Measurements from ENCODE around the gene LRPAP1. TPM values are rescaled to one million over a fixed set of nuclear protein-coding genes. Genes with fewer than 3 reads are reported as not detected.

LRPAP1 gene
- total RNA-seq, 5 donors from 2014 or later (not counting 1 experiment from before 2014, with no cell fraction given), result 81.2 to 88.4 (median 81.9) TPM

GRCh38 chr4:3529363-3529762 is 2.9 kb downstream of the LRPAP1 start:
- H3K36me3 ChIP-seq (ENCODE audit: control insufficient read depth in 2 of 2, extremely low read depth in 1 of 2, insufficient read depth in 1 of 2, low read length in 1 of 2), result peaks cover 7 to 34% of the 10 kb centered on the region in 2 donors
- H3K4me3 ChIP-seq (ENCODE audit: control insufficient read depth in 1 of 2, extremely low read depth in 1 of 2, low read length in 1 of 2), result no peak overlapping the region
- CTCF ChIA-PET, result no interaction called here
- DNase-seq (peak in 2 of 35 experiments; percentile 4 to 18), ATAC-seq (replicated peaks in 1 of 4) (no peak)
- H3K27me3 ChIP-seq (replicated peaks in 1 of 2; ENCODE audit: control insufficient read depth in 2 of 2, extremely low read depth in 1 of 2, insufficient read depth in 2 of 2, low read length in 1 of 2), result no peaks in the 10 kb centered on the region
- H3K4me1 ChIP-seq (ENCODE audit: control insufficient read depth in 1 of 2, extremely low read depth in 1 of 2, insufficient read depth in 2 of 2, low read length in 2 of 2), result peaks cover 8 to 53% of the 10 kb centered on the region in 2 experiments
- POLR2A ChIA-PET, result no interaction called here
- WGBS (ENCODE audit: insufficient coverage), result 90% methylated on average over 10 of the region's 12 CpGs
- peaks cover 3% of the 10 kb centered on the region for H3K36me3 Mint-ChIP-seq
- peak overlapping the region in 1 of 3 donors; percentile 98 for H3K4me3 Mint-ChIP-seq
- H3K4me1 Mint-ChIP-seq, result peaks cover 44 to 51% (median 45%) of the 10 kb centered on the region in 3 donors
- no peak overlapping the region for H3K27ac ChIP-seq (ENCODE audit: low read length)
- no peaks in the 10 kb centered on the region for H3K27me3 Mint-ChIP-seq
- H3K27ac Mint-ChIP-seq, result no peak overlapping the region
- H3K9me3 ChIP-seq, result no peaks in the 10 kb centered on the region
- no peaks in the 10 kb centered on the region for H3K9me3 Mint-ChIP-seq

- Histone ChIP-seq H3K27me3 (replicated peaks in 1 of 2; ENCODE audit: control insufficient read depth in 2 of 2, extremely low read depth in 1 of 2, insufficient read depth in 2 of 2, low read length in 1 of 2) (no peaks in the 10 kb centered on the region), H3K27ac (ENCODE audit: low read length) (no peak overlapping the region), H3K4me3 (ENCODE audit: control insufficient read depth in 1 of 2, extremely low read depth in 1 of 2, low read length in 1 of 2) (no peak overlapping the region), H3K4me1 (ENCODE audit: control insufficient read depth in 1 of 2, extremely low read depth in 1 of 2, insufficient read depth in 2 of 2, low read length in 2 of 2) (peaks cover 8 to 53% of the 10 kb centered on the region in 2 experiments), H3K9me3 (no peaks in the 10 kb centered on the region), H3K36me3 (ENCODE audit: control insufficient read depth in 2 of 2, extremely low read depth in 1 of 2, insufficient read depth in 1 of 2, low read length in 1 of 2) (peaks cover 11 to 44% of the 10 kb centered on the region in 2 donors)
- WGBS (ENCODE audit: insufficient coverage), result 91% methylated on average over 23 of the region's 27 CpGs
- Mint-ChIP-seq H3K27ac (no peak overlapping the region), H3K4me1 (peaks cover 44 to 48% (median 44%) of the 10 kb centered on the region in 3 donors), H3K9me3 (no peaks in the 10 kb centered on the region), H3K27me3 (no peaks in the 10 kb centered on the region), H3K36me3 (peaks cover 3% of the 10 kb centered on the region), H3K4me3 (no peak overlapping the region)
- ATAC-seq (replicated peaks in 1 of 4) (no peak), DNase-seq (no peak)
- POLR2A ChIA-PET, result no interaction called here
- CTCF ChIA-PET, result no interaction called here
Measured at GRCh38 chr4:3527914-3528876, 4.0 kb downstream of the LRPAP1 start.

- POLR2A ChIA-PET, result no interaction called here
- Mint-ChIP-seq H3K4me3 (no peak overlapping the region), H3K27me3 (no peaks in the 10 kb centered on the region), H3K36me3 (peaks cover 3% of the 10 kb centered on the region), H3K9me3 (no peaks in the 10 kb centered on the region), H3K4me1 (peaks cover 41 to 45% (median 43%) of the 10 kb centered on the region in 3 donors), H3K27ac (no peak overlapping the region)
- 98% methylated on average over 13 of the region's 14 CpGs for WGBS (ENCODE audit: insufficient coverage)
- H3K36me3 ChIP-seq (ENCODE audit: control insufficient read depth in 2 of 2, extremely low read depth in 1 of 2, insufficient read depth in 1 of 2, low read length in 1 of 2), result peaks cover 11 to 51% of the 10 kb centered on the region in 2 donors
- no peak overlapping the region for H3K4me3 ChIP-seq (ENCODE audit: control insufficient read depth in 1 of 2, extremely low read depth in 1 of 2, low read length in 1 of 2)
- no peak overlapping the region for H3K27ac ChIP-seq (ENCODE audit: low read length)
- no peak for ATAC-seq (replicated peaks in 1 of 4)
- DNase-seq, result no peak
- CTCF ChIA-PET, result no interaction called here
- H3K9me3 ChIP-seq, result no peaks in the 10 kb centered on the region
- H3K4me1 ChIP-seq (ENCODE audit: control insufficient read depth in 1 of 2, extremely low read depth in 1 of 2, insufficient read depth in 2 of 2, low read length in 2 of 2), result peaks cover 8 to 45% of the 10 kb centered on the region in 2 experiments
- H3K27me3 ChIP-seq (replicated peaks in 1 of 2; ENCODE audit: control insufficient read depth in 2 of 2, extremely low read depth in 1 of 2, insufficient read depth in 2 of 2, low read length in 1 of 2), result no peaks in the 10 kb centered on the region
Measured at GRCh38 chr4:3527101-3527913, 4.9 kb downstream of the LRPAP1 start.

- H3K9me3 Mint-ChIP-seq, result no peaks in the 10 kb centered on the region
- ChIA-PET CTCF (no interaction called here), POLR2A (no interaction called here)
- peaks cover 6% of the 10 kb centered on the region for H3K36me3 Mint-ChIP-seq
- Histone ChIP-seq H3K27ac (ENCODE audit: low read length) (no peak overlapping the region), H3K4me3 (ENCODE audit: control insufficient read depth in 1 of 2, extremely low read depth in 1 of 2, low read length in 1 of 2) (no peak overlapping the region), H3K9me3 (no peaks in the 10 kb centered on the region), H3K36me3 (ENCODE audit: control insufficient read depth in 2 of 2, extremely low read depth in 1 of 2, insufficient read depth in 1 of 2, low read length in 1 of 2) (peaks cover 11 to 57% of the 10 kb centered on the region in 2 donors), H3K4me1 (ENCODE audit: control insufficient read depth in 1 of 2, extremely low read depth in 1 of 2, insufficient read depth in 2 of 2, low read length in 2 of 2) (peaks cover 5 to 41% of the 10 kb centered on the region in 2 experiments), H3K27me3 (replicated peaks in 1 of 2; ENCODE audit: control insufficient read depth in 2 of 2, extremely low read depth in 1 of 2, insufficient read depth in 2 of 2, low read length in 1 of 2) (no peaks in the 10 kb centered on the region)
- 94% methylated on average over 16 of the region's 19 CpGs for WGBS (ENCODE audit: insufficient coverage)
- ATAC-seq (replicated peaks in 1 of 4) (no peak), DNase-seq (no peak)
- no peak overlapping the region for H3K4me3 Mint-ChIP-seq
- H3K27ac Mint-ChIP-seq, result no peak overlapping the region
- peaks cover 34 to 40% (median 37%) of the 10 kb centered on the region in 3 donors for H3K4me1 Mint-ChIP-seq
- no peaks in the 10 kb centered on the region for H3K27me3 Mint-ChIP-seq
Measured at GRCh38 chr4:3526456-3526855, 5.8 kb downstream of the LRPAP1 start.

- H3K4me1 Mint-ChIP-seq, result peaks cover 27 to 34% (median 31%) of the 10 kb centered on the region in 3 donors
- Histone ChIP-seq H3K36me3 (ENCODE audit: control insufficient read depth in 2 of 2, extremely low read depth in 1 of 2, insufficient read depth in 1 of 2, low read length in 1 of 2) (peaks cover 11 to 64% of the 10 kb centered on the region in 2 donors), H3K9me3 (no peaks in the 10 kb centered on the region), H3K27ac (ENCODE audit: low read length) (no peak overlapping the region), H3K4me3 (ENCODE audit: control insufficient read depth in 1 of 2, extremely low read depth in 1 of 2, low read length in 1 of 2) (no peak overlapping the region), H3K27me3 (replicated peaks in 1 of 2; ENCODE audit: control insufficient read depth in 2 of 2, extremely low read depth in 1 of 2, insufficient read depth in 2 of 2, low read length in 1 of 2) (no peaks in the 10 kb centered on the region), H3K4me1 (ENCODE audit: control insufficient read depth in 1 of 2, extremely low read depth in 1 of 2, insufficient read depth in 2 of 2, low read length in 2 of 2) (peaks cover 1 to 34% of the 10 kb centered on the region in 2 experiments)
- H3K4me3 Mint-ChIP-seq, result no peak overlapping the region
- POLR2A ChIA-PET, result interaction anchor here in 1 of 2 donors (0.5 kb wide), 1 partner anchor 1006 kb away, joined by 12 read pairs; no protein-coding TSS in a partner anchor
- peaks cover 9% of the 10 kb centered on the region for H3K36me3 Mint-ChIP-seq
- H3K27me3 Mint-ChIP-seq, result no peaks in the 10 kb centered on the region
- DNase-seq (no peak), ATAC-seq (replicated peaks in 1 of 4) (no peak)
- no peak overlapping the region for H3K27ac Mint-ChIP-seq
- 94% methylated on average over 23 of the region's 33 CpGs for WGBS (ENCODE audit: insufficient coverage)
- no peaks in the 10 kb centered on the region for H3K9me3 Mint-ChIP-seq
- CTCF ChIA-PET, result no interaction called here
Measured at GRCh38 chr4:3525532-3526430, 6.4 kb downstream of the LRPAP1 start.

Measured in T-cell (primary cell).